Measurements from ENCODE around the gene NRIP3.
A peak's percentile ranks its signal among the peaks of the same experiment; 100 is the strongest.

The NRIP3 gene

DNA sequence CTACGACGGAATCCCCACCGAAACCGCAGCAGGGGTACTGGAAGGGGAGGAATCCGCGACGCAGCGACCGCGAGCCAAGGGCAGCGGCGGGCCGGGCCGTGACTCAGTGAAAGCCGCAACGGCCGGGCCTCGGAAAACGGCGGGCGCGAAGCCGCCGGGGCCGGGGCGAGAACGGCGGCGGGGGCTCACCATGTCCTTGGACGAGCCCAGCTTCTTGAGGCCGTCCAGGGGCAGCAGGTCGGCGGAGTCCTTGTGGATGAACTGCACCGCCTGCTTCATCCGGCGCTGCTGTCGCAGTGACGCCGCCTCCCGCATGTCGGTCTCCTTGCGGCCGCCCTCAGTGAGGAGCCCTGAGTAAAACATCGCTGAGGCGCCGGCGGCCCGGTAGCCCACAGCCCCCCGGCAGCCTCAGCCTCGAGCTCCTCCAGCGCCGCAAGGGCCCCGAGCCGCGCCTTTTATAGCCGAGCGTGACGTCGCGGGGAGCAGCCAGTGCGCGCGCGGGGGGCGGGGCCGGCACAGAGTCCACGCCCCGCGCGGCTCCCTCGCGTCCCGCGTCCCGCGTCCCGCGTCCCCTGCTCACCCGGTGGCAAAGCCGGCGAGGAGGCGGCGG lies at the start of gene NRIP3:
NRIP3 (minus strand) TSS at position 429 of the 610 bp plus-strand sequence; CDS start at position 363, 66 bp downstream.
- peak; percentile 58 to 75 for DNase-seq

DNA sequence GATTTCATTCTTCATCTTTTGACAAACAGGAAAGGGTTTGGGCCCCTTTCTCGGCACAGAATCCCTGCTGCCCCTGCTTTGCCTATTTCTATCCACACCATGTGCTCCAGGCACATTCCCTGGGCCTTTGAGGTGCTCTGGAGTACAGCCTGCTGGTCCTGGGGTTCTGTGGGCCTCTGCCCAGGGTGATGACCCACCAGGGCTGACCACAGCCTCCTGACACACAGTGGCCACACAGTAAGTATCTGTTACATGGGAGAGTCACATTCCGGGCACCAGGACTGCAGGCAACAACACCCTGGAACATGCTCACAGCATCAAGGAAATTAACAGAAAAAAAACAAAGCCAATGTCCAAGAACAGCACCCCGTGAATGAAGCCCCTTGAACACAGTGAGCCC lies 48.5 kb upstream of the NRIP3 start:
- DNase-seq = no peak

DNA sequence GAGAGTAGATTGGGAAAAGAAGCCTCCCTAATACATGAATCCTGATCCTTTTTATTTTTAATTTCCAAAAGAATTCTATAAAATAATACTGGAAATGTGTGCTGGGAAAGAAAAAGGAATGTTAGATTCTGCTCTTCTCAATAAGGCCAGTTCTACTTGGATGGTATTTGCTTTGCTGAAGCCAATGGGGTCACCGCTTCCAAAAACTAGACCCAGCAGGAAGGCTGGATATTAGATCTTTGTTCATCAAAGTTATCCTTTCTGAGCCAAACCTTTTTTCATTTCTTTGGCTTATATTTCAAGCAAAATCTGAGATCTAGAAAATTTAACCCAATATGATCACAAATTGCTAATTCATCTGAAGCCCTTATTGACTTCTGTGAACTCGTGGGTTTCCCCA lies 46.2 kb upstream of the NRIP3 start:
- DNase-seq = no peak

DNA sequence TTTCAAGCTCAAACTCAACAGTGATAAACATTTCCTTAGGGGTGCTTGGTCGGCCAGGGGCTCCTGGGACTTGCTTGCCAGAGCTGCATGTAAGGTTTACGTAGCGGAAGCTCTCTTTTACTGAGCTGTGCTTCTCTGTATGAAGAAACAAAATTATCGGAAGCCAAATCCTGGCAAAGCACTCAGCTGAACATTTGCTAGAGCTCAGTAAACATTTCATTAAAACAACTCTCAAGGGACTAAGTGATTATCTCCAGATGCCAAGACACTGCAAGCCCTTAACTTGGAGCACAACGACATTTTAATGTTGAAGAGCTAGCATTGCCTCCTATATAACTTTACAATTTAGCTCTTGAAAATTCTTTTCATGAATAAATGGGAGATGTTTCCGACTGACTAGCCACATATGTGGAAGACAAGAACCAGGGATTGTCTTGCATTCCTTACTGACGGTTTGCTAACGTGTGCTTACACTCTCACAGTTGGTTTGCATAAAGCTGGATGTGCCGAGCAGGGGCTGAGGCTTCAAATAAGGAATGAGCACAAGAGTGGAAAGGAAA lies 44.2 kb upstream of the NRIP3 start:
- DNase-seq = no peak

DNA sequence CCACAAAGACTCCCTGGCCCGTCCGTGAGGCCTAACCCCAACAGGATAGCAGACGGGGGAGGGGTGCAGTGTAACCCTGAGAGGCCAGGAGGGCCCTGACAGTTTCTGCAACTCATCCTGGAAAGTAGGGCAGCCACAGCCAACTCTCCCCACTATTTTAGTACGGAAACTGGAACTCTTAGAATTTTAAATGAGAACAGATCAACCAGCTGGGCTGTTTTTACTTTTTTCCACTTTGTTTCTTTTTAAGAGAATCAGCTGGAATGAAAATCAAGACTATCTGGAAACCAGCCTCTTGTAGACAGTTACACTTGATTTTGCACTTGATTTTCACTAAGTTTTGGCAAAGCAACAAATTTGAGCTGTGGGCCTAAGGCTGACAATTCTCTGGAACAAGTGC lies 42.7 kb upstream of the NRIP3 start:
- no peak for DNase-seq

DNA sequence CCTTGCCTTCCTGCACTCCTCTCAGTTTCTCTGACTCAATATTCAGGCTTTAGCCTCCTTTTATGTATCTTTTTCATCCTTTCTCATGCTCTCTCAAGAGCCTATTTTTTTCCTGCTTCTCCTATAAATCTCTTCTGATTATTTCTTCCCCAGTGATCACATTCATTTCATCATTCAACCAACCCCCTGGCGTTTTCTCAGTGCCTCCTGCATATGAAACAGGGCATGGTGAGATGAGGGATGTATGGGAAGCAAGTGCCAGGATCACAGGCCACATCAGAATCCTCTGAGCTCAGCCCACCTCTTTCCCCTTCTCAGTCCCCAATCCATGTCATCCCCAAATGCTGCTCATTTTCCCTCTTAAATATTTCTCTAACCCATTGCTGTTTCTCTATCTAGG lies 38.7 kb upstream of the NRIP3 start:
- no peak for DNase-seq

DNA sequence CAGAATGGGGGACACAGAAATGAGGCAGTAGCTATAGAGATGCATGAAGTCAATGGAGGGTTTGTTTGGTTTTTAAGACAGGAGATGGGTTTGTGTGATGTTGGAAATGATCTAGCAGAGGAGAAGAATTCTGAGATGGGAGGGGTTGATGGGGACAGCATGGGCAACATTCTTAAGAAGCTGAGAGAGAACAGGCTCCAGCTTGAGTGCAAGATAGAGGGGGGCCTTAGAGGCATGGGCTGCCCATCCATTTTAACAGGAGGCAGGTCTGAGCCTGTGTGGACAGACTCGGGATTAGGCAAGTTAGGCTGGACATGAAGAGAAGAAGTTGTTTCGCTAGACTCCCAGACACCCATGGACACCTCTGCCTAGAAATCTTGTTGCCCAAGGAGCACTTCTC lies 37.9 kb upstream of the NRIP3 start:
- DNase-seq = no peak

DNA sequence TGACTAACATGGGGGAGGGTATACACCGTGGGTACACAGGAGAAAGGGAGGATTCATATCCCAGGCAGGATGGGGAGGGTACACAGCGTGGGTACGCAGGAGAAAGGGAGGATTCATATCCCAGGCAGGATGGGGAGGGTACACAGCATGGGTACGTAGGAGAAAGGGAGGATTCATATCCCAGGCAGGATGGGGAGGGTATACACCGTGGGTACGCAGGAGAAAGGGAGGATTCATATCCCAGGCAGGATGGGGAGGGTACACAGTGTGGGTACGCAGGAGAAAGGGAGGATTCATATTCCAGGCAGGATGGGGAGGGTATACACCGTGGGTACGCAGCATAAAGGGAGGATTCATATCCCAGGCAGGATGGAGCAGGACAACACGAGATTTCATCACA lies 36.6 kb upstream of the NRIP3 start:
- DNase-seq = no peak

DNA sequence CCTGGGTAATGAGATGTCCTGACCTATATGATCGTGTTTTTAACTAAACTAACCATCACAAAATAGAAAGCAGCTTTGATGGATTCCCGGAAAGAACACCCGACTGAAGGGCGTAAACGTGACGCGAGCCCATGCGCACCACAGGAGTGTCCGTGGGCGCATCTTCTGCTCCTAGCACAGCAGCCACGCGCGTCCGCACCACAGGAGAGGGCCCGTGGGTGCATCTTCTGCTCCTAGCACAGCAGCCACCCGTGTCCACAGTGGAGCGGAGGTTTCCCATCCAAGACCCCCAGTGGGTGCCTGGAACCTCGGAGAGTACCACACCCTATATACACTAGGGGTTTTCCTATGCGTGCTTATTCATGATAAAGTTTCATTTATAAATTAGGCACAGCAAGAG lies 36.1 kb upstream of the NRIP3 start:
- no peak for DNase-seq

DNA sequence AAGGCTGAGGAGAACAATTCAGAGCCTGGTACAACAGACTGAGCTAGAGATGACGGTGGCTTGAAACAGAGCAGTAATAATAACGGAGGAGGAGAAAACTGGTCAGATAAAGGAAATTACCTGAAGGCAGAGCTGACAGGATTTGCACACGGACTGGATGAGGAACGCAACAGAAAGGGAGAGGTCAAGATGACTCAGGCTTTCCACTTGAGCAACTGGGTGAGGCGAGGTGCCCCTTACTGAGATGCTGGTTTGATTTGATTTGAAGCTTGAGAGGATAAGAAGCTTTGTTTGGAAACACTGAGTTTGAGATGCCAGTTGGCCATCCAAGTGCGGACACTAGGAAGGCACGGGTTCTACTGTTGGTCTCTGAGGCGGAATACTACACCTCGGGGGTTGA lies 35.4 kb upstream of the NRIP3 start:
- peak; percentile 48 to 54 for DNase-seq

DNA sequence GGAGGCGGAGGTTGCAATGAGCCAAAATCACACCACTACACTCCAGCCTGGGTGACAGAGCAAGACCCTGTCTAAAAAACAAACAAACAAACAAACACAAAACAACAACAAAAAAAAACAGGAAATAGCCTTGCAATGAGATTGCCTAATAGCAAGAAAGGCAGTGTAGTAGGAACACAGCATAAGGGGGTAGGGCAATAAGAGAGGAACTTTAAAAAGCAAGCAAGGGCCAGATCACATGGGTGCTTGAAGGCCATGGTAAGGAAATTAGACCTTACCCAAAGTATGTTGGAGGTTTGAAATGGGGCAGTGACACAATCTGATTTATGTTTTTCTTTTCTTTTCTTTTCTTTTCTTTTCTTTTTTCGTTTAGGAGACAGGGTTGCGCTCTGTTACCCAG lies 34.7 kb upstream of the NRIP3 start:
- peak; percentile 65 to 72 for DNase-seq

DNA sequence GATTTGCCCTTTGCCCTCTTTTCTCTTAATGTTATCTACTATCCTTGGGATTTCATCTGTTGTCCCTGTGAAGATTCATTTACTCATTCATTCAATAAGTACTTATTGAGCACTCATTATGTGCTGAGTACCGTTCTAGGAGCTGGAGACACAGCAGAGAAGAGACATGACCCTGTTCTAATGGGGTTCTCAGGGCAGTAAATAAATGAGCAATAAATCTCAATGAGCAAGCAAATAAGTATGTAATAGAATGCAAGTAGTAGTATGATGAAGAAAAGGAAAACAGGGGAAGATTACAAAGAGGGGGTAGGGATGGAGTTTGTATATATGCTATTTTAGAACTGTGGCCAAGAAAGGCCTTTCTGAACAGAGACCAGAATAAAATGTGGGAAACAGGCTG lies 34.2 kb upstream of the NRIP3 start:
- DNase-seq = no peak

DNA sequence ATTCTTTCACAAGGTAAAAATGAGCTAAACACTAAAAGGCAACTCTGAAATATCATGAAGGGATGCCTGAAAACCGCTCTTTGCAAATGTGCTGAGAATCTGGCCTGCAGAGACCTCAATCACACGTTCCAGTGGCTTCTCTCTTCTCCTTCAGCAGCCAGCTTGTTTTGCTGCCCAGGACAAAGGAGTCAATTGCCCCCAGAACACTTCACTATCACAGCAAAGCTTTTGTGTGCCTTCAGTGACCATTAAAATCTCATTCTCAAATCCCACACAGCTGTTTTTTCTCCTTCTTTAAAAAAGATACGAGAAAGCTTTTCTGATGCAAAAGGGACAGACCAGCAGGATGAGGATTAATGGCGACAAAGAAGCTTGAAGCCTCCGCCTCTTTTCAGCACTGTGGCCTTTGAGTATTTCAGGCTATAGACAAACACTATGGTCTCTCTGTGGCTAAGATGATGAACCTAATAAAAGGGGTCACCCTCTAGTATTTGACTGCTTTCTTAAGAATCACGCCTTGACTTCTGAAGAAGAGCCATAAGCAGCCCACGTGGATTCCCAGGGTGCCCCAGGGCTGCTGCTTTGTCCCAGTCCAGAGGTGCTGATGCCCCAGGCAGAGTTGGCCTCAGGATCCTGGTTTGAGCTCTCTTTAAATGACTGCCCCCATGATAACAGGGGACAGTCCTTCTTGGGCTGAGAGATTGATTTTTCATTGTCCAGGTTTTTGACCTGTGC lies 33.4 kb upstream of the NRIP3 start:
- DNase-seq = no peak

DNA sequence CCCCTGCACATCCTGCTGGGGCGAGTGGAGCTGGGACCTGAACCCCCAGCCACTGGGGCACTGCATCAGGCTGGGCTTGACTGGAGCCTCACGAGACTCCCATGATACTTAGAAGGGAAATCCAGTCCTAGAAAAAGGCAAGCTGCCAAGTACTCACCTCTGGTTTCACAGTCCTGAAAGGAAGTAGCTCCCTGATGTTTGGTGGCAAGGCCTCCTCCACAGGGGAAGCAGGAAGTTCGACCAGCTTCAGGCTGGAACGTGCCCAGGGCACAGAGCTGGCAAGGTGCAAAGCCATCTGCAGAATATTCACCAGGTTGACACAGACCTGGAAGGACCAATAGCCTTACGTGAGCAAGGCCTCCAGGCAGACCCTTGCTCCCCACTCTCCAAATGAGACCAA lies 26.8 kb upstream of the NRIP3 start:
- DNase-seq = no peak

DNA sequence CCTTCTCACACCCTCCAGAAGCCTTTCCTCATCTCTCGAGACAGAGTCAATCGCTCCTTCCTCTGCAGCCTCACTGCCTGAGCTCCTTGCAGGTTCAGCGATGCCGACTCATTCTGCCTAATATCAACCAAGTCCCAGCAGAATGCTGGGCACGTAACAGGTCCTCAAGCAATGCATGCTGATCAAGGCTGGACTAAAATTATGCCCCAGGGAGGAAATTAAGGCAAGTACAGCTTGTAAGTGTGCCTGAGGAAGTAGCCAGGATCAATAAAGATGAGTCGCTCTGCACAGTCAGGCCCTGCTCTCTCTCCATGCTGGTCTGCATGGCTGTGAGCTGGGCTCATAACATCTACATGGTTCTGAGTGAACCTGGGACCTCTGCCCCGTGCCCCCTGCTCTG lies 25.6 kb upstream of the NRIP3 start:
- DNase-seq = no peak

DNA sequence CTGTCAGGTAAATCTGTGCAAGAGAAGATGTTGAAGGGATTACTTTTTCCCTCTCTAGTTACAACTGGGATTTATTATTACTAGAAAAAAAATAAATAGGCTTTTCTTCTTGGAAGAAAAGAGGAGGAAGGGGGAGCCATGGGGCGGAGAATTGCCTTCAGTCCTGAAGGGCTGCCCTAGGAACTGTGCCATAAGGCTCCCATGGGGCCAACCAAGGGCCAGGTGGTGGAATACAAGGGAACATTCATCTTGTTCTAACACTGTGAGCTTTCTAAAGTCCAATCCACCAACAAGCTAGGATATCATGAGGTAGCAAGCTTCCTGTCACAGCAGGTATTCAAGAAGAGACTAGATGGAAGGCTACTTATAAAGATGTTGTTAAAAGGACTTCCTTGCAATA lies 24.8 kb upstream of the NRIP3 start:
- DNase-seq = no peak

DNA sequence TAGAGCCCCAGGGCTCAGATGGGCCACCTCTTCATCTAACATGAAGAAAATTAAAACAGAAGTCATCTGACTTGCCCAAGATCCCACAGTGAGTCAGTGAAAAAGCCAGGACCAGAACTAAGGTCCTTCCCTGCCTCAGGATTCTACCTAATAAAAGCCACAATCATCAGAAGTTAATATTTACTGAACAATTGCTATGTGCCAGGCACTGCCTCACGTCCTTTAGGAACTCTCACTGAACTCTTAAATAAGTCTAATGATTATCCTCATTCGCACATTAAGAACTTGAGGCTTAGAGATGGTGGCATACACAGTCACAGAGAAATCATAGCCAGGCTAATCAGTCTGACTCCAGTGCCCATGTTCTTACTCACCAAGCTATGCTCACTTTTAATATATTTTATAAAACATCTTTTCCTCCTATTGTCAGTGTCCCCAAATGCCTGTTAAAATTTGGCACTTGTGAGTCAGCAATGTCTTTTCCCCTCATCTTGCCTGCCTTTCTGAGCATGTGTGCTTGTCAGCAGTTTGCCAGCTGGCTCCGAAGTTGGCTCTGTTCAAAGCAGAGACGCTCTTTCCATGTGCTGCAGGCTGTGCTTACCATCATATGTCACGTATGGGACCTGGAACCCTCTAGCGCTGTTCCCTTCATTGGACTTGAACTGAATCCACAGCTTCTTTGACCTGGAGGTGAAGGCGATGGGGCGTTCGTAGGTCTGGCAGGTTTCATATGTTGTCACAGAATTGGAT lies 21.5 kb upstream of the NRIP3 start:
- no peak for DNase-seq

DNA sequence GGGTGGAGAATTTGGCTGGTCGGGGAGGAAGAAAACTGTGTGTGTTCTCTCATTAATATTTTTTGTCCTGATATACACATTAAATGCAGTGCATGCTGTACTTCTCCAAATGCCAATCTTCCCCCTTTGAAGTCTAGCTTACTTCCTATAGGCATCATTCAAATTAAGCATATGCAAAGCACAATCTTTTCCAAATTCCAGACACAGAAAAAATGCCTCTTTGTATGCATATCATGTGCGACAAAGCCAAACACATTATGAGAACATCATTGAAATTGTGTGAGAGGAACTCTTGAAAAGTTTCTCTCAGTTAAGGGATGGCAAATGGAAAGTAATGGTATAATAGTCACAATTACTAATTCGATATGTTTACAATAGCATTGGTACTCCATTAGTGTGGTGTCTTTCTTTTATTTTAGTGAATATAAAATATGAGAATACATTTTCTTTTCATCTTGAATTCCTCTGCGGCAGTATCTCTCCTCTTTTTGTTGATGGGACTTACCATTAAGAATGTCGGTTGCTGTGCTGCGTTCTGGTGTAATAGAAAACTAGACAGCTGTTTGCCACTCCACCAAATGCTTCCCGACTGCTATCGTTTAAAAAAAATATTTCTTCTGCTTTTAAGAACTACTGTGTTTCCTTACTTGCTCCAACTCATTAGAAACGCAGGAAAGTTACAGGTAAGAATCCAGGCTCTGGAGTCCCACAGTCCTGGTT lies 19.3 kb upstream of the NRIP3 start:
- no peak for DNase-seq

DNA sequence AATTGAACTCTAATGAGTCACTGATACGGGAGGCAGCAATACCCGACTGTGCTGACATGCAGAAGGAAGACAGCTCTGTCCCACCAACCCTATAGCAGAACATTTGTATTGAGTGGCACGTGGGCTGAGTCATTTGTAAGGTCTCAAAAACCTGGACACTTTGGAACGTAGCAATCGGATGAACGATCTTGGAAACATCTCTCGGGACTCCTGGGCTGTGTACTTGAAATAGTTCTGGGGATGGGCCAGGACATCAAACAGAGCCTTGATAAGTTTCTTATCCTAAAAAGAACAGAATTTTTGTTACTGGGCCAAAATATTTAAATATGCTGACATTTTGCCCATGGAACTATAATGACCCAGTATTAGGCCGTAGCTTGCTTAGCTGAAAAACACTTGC lies 17.1 kb upstream of the NRIP3 start:
- no peak for DNase-seq

DNA sequence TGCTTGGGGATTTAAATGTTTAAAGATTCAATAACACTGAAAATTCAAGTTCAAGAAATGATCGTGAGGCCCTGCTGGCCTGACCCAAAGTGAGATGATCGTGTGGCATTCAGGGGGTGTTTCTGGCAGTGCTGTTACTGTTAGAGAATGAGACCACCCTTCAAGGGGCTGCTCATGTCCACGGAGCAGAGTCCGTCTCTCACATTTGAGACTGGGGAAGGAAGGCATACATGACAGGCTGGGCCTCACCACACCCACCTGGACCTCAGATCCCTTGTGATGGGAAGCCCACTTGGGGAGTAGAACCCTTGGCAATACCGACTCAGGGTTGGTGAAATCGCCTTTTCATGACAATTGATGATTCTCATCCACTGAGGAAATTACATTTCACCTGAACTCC lies 16.1 kb upstream of the NRIP3 start:
- DNase-seq = no peak

DNA sequence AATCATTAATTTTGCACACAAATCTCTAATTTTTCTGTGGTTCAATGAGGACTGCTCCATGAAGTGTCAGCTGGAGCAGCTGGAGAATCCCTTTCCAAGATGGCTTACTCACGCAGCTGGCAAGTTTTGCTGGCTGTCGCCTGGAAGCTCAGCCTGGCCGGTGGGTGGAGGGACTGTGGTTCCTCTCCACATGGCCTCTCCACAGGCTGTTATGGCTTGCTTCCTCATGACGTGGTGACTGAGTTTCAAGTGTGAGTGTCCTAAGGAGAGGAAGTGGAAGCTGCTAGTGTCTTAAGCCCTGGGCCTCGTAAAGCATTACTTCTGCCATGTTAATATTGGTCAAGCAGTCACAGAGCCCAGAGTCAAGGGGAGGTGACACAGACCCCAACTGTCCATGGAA lies 14.0 kb upstream of the NRIP3 start:
- DNase-seq = peak; percentile 91 to 97

DNA sequence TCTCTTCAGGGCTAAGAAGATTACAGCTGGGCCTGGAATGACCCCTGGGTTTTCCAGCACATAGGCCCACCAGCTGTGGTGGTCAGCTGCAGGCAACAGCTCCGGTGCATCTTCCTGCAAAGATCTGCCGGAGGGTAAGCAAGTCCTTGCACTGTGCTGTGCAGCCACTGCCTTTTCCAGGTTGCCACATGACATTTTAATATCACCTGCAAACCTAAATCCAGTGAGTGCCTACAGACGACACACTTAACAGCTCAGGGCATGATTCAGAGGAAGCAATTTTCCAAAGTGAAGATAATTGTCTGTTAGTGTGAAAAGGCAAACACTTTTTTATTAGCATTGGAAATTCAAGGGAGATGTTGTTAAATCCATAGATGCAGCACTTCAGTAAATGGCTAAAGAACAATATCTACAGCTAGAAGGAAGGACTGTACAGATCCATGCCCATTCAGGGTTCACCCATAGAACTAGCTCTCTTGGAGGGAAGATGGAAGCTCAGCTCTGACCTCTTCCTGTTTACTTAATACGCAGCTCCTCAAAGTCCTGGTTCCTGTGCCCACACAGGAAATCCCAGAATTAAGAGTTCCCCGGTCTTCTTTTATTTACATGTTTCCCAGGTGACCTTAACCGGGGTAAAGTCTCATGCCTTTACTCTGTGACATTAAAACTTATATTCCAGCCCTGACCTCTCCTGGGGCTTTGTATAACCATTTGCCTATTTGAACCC lies 13.3 kb upstream of the NRIP3 start:
- DNase-seq = peak; percentile 38 to 66

DNA sequence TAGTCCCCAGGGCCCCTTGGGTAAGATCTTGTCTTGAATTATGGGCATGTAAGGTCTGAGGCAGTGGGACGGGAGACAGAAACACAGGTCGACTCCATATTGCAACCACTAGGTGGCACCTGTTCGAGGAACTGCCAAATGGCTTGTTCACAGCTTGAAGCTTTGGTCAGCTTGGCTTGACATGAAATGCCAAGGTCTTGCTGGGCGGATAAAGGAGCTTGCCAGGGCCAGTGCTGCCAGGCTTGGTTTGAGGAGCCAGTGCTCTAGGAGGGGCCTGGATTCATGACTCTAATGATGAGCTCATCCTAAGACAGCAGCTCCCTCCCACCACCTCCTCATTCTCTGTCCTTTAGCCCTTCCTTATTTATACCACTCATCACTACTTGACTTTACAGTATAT lies 11.9 kb upstream of the NRIP3 start:
- peak; percentile 63 to 73 for DNase-seq

Measured in inflammatory macrophage treated with lipopolysaccharide for 1 hour (primary cell).